GM06990 (cell line): Measurements from ENCODE around the gene KHDC1.

Source experiments
- DNase-seq: peaks from one replicate; pipeline ENCODE4 v3.0.0-alpha.2; 2011; ENCODE audit not compliant: insufficient read length; ENCODE audit errors: extremely low read depth
- H3K27me3 ChIP-seq: replicated peaks from 2 replicates; pipeline ENCODE4 v1.6.0; 2011; ENCODE audit warnings: low read length; ENCODE audit not compliant: control insufficient read depth, insufficient read depth
- H3K36me3 ChIP-seq: 2 replicates; pipeline ENCODE4 v1.5.1; 2011; ENCODE audit warnings: low read length; ENCODE audit not compliant: control insufficient read depth, insufficient read depth
- H3K4me3 ChIP-seq: replicated peaks from 2 replicates; pipeline ENCODE4 v1.5.1; 2011; ENCODE audit warnings: low read depth, mild to moderate bottlenecking, control low read depth, low read length
- TF ChIP-seq, protein P1 (sequence below): IDR thresholded peaks from 2 replicates; pipeline ENCODE4 v1.5.1; 2011; ENCODE audit warnings: low read length, control low read depth, mild to moderate bottlenecking, inconsistent platforms; ENCODE audit not compliant: insufficient read depth, poor library complexity, severe bottlenecking

Gene KHDC1

DNA sequence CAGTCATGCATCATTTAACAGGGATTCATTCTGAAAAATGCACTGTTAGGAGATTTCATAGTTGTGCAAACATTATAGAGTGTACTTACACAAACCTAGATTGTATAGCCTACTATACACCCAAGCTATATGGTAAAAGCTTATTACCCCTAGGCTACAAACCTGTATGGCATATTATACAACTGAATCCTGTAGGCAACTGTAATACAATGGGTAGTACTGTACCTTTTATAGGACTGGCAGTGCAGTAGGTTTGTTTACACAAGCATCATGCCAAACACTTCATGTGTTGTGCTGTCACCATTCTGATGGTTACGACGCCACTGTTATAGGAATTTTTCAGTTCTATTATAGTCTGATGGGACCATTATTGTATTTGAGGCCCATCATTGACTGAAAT lies 39.3 kb upstream of the KHDC1 start:
- Histone ChIP-seq H3K4me3 (no peak overlapping the region), H3K36me3 (peaks cover 3% of the 10 kb centered on the region), H3K27me3 (no peaks in the 10 kb centered on the region)
- no peak for DNase-seq
- TF ChIP-seq, protein P1, sequence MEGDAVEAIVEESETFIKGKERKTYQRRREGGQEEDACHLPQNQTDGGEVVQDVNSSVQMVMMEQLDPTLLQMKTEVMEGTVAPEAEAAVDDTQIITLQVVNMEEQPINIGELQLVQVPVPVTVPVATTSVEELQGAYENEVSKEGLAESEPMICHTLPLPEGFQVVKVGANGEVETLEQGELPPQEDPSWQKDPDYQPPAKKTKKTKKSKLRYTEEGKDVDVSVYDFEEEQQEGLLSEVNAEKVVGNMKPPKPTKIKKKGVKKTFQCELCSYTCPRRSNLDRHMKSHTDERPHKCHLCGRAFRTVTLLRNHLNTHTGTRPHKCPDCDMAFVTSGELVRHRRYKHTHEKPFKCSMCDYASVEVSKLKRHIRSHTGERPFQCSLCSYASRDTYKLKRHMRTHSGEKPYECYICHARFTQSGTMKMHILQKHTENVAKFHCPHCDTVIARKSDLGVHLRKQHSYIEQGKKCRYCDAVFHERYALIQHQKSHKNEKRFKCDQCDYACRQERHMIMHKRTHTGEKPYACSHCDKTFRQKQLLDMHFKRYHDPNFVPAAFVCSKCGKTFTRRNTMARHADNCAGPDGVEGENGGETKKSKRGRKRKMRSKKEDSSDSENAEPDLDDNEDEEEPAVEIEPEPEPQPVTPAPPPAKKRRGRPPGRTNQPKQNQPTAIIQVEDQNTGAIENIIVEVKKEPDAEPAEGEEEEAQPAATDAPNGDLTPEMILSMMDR = no peak

DNA sequence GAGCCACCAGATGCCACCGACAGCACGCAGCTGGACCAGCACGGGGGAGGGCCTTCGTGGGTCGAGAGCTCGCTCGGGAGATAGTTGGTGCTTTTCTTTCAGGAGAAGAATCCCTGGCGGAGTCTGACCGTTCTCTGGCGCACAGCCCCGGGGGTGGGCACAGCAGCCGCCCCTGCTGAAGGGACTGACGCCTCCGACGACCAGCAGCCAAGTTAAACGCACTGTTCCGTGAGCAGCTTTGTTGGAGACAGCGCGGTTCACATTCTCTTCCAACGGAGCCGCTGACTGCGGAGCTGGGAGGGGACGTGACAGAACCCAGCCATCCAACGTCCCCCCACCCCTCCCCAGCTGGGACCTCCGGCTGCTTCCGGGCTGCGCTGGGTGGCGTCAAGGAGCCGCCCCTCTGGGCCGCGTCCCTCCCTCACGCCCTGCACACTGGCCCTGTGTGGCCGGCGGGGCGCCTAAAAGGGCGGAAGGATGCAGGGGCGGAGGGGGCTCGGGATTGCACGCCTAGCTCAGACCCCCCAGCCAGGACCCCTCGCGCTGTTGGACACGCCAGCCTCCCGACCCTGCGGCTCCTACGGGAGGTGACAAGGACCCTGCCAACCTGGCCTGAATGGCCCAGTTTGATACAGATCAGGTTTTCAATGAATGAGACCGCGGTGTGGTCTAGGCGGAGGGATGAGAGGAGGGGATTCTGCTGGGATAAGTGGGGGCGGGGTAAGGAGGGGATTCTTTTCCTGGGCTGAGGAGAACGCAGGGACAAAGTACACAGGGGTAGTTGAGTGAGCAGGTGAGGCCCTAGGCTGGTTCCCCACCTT lies 36.4 kb upstream of the KHDC1 start:
- no peak for DNase-seq
- peaks cover 3% of the 10 kb centered on the region for H3K36me3 ChIP-seq
- no peak overlapping the region for H3K4me3 ChIP-seq
- H3K27me3 ChIP-seq = no peaks in the 10 kb centered on the region
- TF ChIP-seq, protein P1 = no peak

DNA sequence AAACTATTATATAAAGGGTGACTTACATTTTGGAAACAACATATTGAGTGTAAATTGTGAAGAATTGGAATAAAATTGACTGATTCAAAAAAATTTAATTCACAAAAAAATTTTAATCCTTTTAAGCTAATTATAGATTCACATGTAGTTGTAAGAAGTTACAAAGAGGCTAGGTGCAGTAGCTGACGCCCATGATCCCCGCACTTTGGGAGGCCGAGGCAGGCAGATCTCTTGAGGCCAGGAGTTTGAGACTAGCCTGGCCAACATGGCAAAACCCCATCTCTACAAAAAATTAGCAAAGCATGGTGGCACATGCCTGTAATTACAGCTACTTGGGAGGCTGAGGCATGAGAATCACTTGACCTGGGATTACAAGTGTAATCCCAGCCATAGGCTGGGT lies 30.3 kb upstream of the KHDC1 start:
- TF ChIP-seq, protein P1 = no peak

GRCh38 chr6:73290435-73290834 lies 27.4 kb upstream of the KHDC1 start:
- Histone ChIP-seq H3K36me3 (no peaks in the 10 kb centered on the region; the same call in none of the 2 replicates), H3K27me3 (no peaks in the 10 kb centered on the region), H3K4me3 (no peak overlapping the region)
- DNase-seq = no peak
- TF ChIP-seq, protein P1 = no peak

More for the DNA sequence above, 30.3 kb upstream of the KHDC1 start:
- DNase-seq = no peak
- H3K36me3 ChIP-seq = no peaks in the 10 kb centered on the region; the same call in none of the 2 replicates
- no peaks in the 10 kb centered on the region for H3K27me3 ChIP-seq
- H3K4me3 ChIP-seq = no peak overlapping the region

DNA sequence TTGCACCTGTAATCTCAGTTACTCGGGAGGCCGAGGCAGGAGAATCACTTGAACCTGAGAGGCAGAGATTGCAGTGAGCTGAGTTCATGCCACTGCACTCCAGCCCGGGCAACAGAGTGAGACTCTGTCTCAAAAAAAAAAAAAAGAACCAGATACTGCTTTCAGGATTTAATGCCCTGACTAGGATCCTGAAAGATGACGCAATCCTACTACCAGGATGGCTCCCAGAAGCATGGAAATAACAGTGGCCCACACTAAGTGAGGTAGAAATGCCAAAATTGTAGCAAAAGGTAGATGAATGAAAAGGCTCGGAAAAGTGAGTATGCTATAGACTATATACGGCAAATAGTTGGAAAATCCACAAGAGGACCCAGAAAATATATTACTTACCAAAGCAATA lies 23.8 kb upstream of the KHDC1 start:
- Histone ChIP-seq H3K27me3 (no peaks in the 10 kb centered on the region), H3K4me3 (no peak overlapping the region), H3K36me3 (no peaks in the 10 kb centered on the region; the same call in 1 of the 2 replicates)
- TF ChIP-seq, protein P1 = no peak
- DNase-seq = no peak
